CD4-positive, alpha-beta T cell (primary cell): ENCODE data around the gene DLEU7. TPM values are rescaled to one million over a fixed set of nuclear protein-coding genes. Genes with fewer than 3 reads are reported as not detected.

Experiments used
- ATAC-seq: fragments of 200-7000 bp; cut with Tn5 transposase; one replicate; pipeline ENCODE4 v1.10.0; 2022; ENCODE audit warnings: mild to moderate bottlenecking; ENCODE audit not compliant: poor library complexity
- CTCF ChIA-PET: fragments of 350-600 bp; sonication (Branson Sonifier 250); formaldehyde crosslinking; loops from one replicate; lab custom pipeline; 2021; ENCODE audit warnings: antibody characterized with exemption, inconsistent platforms; lab: Charles Lee
- POLR2A ChIA-PET: fragments of 350-600 bp; sonication (Branson Sonifier 250); formaldehyde crosslinking; loops from one replicate; lab custom pipeline; 2021; ENCODE audit warnings: antibody characterized with exemption, inconsistent platforms; lab: Charles Lee
- DNase-seq, 14 experiments: peaks; one replicate each; pipeline ENCODE4 v3.0.0-alpha.2; 2013 to 2020; ENCODE audit warnings: mixed read lengths in 2 of 14
- H3K27ac ChIP-seq, 2 donors: one replicate each; pipeline versions ENCODE4 v1.5.1 to v1.7.0; 2013; ENCODE audit warnings: low read length in 2 of 2, low read depth in 1 of 2, mild to moderate bottlenecking in 1 of 2
- H3K27me3 ChIP-seq, 2 experiments: 1 replicate in 1 of 2; 2 replicates in 1 of 2; pipeline versions ENCODE4 v1.6.1 to v1.7.0; 2013; ENCODE audit warnings: low read length in 2 of 2, control low read depth in 1 of 2, mild to moderate bottlenecking in 1 of 2, moderate library complexity in 1 of 2; ENCODE audit not compliant: insufficient read depth in 2 of 2, control insufficient read depth in 1 of 2
- H3K36me3 ChIP-seq: one replicate; pipeline ENCODE4 v1.6.1; 2013; ENCODE audit warnings: low read length, control low read depth; ENCODE audit not compliant: insufficient read depth
- H3K4me1 ChIP-seq: one replicate; pipeline ENCODE4 v1.6.1; 2013; ENCODE audit warnings: low read length, control low read depth; ENCODE audit not compliant: insufficient read depth
- H3K4me3 ChIP-seq: one replicate; pipeline ENCODE4 v1.5.1; 2013; ENCODE audit warnings: mild to moderate bottlenecking, low read length, moderate library complexity
- H3K9me3 ChIP-seq, 2 experiments: 1 replicate in 1 of 2; 2 replicates in 1 of 2; pipeline versions ENCODE4 v1.6.1 to v1.7.0; 2013; ENCODE audit warnings: low read length in 2 of 2, mild to moderate bottlenecking in 2 of 2, control low read depth in 1 of 2, moderate library complexity in 1 of 2; ENCODE audit not compliant: control insufficient read depth in 1 of 2, insufficient read depth in 1 of 2
- H3K27ac Mint-ChIP-seq: one replicate; pipeline ENCODE4 v1.8.0; 2020; ENCODE audit warnings: mixed read lengths
- H3K27me3 Mint-ChIP-seq: one replicate; pipeline ENCODE4 v1.8.0; 2021; ENCODE audit warnings: mixed read lengths
- H3K36me3 Mint-ChIP-seq: one replicate; pipeline ENCODE4 v1.8.0; 2021; ENCODE audit warnings: low read depth, mixed read lengths
- H3K4me1 Mint-ChIP-seq: one replicate; pipeline ENCODE4 v1.8.0; 2021; ENCODE audit warnings: low read depth, mixed read lengths
- H3K4me3 Mint-ChIP-seq: one replicate; pipeline ENCODE4 v1.8.0; 2020; ENCODE audit warnings: mild to moderate bottlenecking, mixed read lengths
- H3K9me3 Mint-ChIP-seq: one replicate; pipeline ENCODE4 v1.8.0; 2020; ENCODE audit warnings: mixed read lengths
- intact Hi-C, 2 experiments: fragments of 100-400 bp; cut with DNase I in 1 of 2; cut with micrococcal nuclease in 1 of 2; formaldehyde crosslinking; loops; one replicate each; pipeline versions ENCODE4 v1.15.1 to v1.9.0; 2023 to 2025; cut with DNase I, micrococcal nuclease
- total RNA-seq, 174 experiments: library from RNA in 2 of 174; stranded (reverse) in 2 of 174; gene quantifications; one replicate each; pipeline ENCODE4 v1.2.3 and lab custom pipeline; 2021 to 2026
- TF ChIP-seq, protein P1 (sequence below): fragments of 200-600 bp; IDR thresholded peaks from one replicate; pipeline ENCODE4 v1.8.0; 2022; ENCODE audit warnings: antibody characterized with exemption, mild to moderate bottlenecking

The DLEU7 gene
- total RNA-seq, 2 experiments from 2014 or later: not detected

DNA sequence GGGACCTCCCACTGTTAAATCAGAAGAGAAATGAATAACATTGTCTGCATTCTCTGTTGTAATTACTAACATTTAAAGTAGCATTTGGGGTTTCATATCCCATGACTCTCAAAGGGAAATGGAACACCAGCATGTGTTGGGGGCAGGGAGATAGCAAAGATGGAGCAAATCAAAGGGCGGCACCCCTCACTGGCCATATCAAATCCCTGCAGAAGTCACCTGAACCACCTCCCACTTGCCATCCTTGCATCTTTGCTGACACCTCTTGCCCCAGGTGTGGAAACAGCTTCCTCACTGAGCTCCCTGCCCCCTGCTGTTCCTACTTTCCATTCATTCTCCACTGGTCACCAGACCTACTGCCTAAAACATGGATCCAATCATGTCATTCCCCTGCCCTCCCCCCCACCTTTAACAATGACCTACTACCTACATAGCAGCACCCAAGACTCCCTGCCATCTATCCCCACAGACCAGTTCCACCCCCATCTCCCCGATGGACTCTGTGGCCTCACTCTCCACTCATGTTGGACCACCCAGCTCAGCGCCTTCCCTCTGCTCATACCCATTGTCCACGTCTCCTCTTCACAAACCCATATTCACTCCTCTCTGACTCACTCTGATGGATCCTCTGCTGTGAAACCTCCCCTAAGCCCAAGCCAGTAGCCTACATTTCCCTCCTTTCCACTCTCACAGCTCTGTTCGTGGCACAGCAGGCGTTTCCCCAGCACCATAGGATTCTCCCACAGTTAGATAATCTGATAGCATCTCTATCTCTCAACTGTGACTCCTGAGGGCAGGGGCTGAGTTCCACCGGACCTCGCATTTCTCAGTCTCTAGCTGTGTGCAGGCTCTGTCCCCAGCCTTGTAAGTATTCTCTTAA, 55.9 kb downstream of the DLEU7 start:
- no peaks in the 10 kb centered on the region for H3K4me1 Mint-ChIP-seq
- Histone ChIP-seq H3K4me1 (no peaks in the 10 kb centered on the region), H3K36me3 (no peaks in the 10 kb centered on the region), H3K9me3 (no peaks in the 10 kb centered on the region), H3K4me3 (no peak overlapping the region), H3K27me3 (no peaks in the 10 kb centered on the region), H3K27ac (no peak overlapping the region)
- intact Hi-C loops: no loop called here
- no peaks in the 10 kb centered on the region for H3K27me3 Mint-ChIP-seq
- H3K27ac Mint-ChIP-seq: no peak overlapping the region
- ATAC-seq (no peak), DNase-seq (no peak)
- no peak overlapping the region for H3K4me3 Mint-ChIP-seq
- H3K36me3 Mint-ChIP-seq: no peaks in the 10 kb centered on the region
- TF ChIP-seq, protein P1, sequence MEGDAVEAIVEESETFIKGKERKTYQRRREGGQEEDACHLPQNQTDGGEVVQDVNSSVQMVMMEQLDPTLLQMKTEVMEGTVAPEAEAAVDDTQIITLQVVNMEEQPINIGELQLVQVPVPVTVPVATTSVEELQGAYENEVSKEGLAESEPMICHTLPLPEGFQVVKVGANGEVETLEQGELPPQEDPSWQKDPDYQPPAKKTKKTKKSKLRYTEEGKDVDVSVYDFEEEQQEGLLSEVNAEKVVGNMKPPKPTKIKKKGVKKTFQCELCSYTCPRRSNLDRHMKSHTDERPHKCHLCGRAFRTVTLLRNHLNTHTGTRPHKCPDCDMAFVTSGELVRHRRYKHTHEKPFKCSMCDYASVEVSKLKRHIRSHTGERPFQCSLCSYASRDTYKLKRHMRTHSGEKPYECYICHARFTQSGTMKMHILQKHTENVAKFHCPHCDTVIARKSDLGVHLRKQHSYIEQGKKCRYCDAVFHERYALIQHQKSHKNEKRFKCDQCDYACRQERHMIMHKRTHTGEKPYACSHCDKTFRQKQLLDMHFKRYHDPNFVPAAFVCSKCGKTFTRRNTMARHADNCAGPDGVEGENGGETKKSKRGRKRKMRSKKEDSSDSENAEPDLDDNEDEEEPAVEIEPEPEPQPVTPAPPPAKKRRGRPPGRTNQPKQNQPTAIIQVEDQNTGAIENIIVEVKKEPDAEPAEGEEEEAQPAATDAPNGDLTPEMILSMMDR: no peak
- H3K9me3 Mint-ChIP-seq: no peaks in the 10 kb centered on the region
- ChIA-PET POLR2A (no interaction called here), CTCF (no interaction called here)

DNA sequence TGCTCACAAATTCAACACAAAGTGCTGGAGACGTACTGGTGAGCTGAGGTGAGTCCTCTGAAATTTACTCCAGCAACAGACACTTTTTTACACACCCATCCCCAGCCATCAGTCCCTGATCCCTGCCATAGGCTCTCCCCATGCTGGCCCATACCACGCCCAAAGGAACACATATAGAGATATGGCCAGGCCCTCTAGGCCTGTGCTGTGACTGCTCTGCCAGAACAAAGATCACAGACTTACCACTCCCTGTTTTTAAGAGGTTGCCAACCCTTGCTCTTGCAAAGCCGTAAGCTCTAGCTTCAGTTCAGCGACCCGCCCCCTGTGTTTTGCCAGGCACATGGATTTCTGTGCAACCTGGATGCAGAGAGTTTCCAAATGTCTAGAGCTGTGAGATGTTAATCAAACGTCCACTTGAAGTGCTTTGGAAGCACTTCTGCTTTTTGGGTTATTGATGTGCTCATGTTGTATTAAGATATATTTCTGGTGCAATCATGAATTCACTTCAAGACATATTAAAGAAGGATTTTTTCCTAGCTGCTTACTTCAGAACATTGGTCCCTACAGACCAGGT, 59.7 kb downstream of the DLEU7 start:
- Histone ChIP-seq H3K36me3 (no peaks in the 10 kb centered on the region), H3K9me3 (no peaks in the 10 kb centered on the region), H3K4me1 (no peaks in the 10 kb centered on the region), H3K27ac (no peak overlapping the region), H3K27me3 (no peaks in the 10 kb centered on the region), H3K4me3 (no peak overlapping the region)
- ChIA-PET POLR2A (no interaction called here), CTCF (interaction anchor here (1.5 kb wide), 1 partner anchor 9 kb away, joined by 3 read pairs; no protein-coding TSS in a partner anchor)
- no peaks in the 10 kb centered on the region for H3K36me3 Mint-ChIP-seq
- no peak for ATAC-seq
- H3K27me3 Mint-ChIP-seq: peaks cover 9% of the 10 kb centered on the region
- intact Hi-C loops: no loop called here
- DNase-seq: no peak
- TF ChIP-seq, protein P1: no peak
- no peak overlapping the region for H3K27ac Mint-ChIP-seq
- H3K4me3 Mint-ChIP-seq: no peak overlapping the region
- H3K4me1 Mint-ChIP-seq: no peaks in the 10 kb centered on the region
- no peaks in the 10 kb centered on the region for H3K9me3 Mint-ChIP-seq

DNA sequence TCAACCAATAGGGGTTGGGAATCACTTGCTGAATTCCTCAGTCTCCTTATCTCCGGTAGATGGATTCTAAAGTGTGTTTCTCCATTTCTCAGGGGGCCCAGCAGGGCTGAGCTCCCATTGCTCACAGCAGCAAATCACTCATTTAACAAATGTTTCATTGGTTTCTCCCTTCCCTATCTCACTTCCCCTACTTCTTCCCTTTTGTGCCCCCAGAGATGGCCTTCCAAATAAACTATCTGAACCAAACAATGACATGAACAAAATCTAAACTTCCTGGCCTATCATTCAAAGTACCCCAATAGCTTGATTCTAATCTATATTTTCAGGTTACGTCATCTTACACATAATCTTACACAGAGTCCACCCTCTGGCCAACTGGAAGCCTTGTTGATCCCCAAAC, 60.4 kb downstream of the DLEU7 start:
- Histone ChIP-seq H3K36me3 (no peaks in the 10 kb centered on the region), H3K4me1 (no peaks in the 10 kb centered on the region), H3K9me3 (no peaks in the 10 kb centered on the region), H3K4me3 (no peak overlapping the region), H3K27ac (no peak overlapping the region), H3K27me3 (no peaks in the 10 kb centered on the region)
- POLR2A ChIA-PET: interaction anchor here (0.6 kb wide), 1 partner anchor 845 kb away, joined by 4 read pairs; no protein-coding TSS in a partner anchor
- CTCF ChIA-PET: interaction anchor here (1.5 kb wide), 1 partner anchor 8 kb away, joined by 3 read pairs; no protein-coding TSS in a partner anchor
- DNase-seq (no peak), ATAC-seq (no peak)
- TF ChIP-seq, protein P1: no peak
- H3K4me1 Mint-ChIP-seq: no peaks in the 10 kb centered on the region
- H3K4me3 Mint-ChIP-seq: no peak overlapping the region
- no peak overlapping the region for H3K27ac Mint-ChIP-seq
- peaks cover 9% of the 10 kb centered on the region for H3K27me3 Mint-ChIP-seq
- intact Hi-C loops: no loop called here
- H3K9me3 Mint-ChIP-seq: no peaks in the 10 kb centered on the region
- H3K36me3 Mint-ChIP-seq: no peaks in the 10 kb centered on the region
